ACC112 (cell line): ENCODE measurements around the gene STAT1.

Experiments
- H2AFZ ChIP-seq: fragments of 200-600 bp; sonication (generic); one replicate; pipeline ENCODE4 v1.6.0; 2017; ENCODE audit warnings: antibody characterized with exemption, low read length; ENCODE audit not compliant: unreplicated experiment
- H3K27ac ChIP-seq: fragments of 200-600 bp; sonication (generic); 2 replicates; pipeline ENCODE4 v1.5.1; 2014; ENCODE audit warnings: low read depth, mild to moderate bottlenecking, antibody characterized with exemption, low read length, moderate library complexity
- H3K27me3 ChIP-seq: fragments of 200-600 bp; sonication (generic); 2 replicates; pipeline ENCODE4 v1.6.1; 2014; ENCODE audit warnings: mild to moderate bottlenecking, antibody characterized with exemption, low read length, moderate library complexity, mixed read lengths; ENCODE audit not compliant: insufficient read depth
- H3K36me3 ChIP-seq: fragments of 200-600 bp; sonication (generic); 2 replicates; pipeline ENCODE4 v1.6.1; 2016; ENCODE audit warnings: mild to moderate bottlenecking, antibody characterized with exemption, low read length, moderate library complexity, mixed read lengths; ENCODE audit not compliant: insufficient read depth
- H3K4me1 ChIP-seq: fragments of 200-600 bp; sonication (generic); one replicate; pipeline ENCODE4 v1.6.1; 2016; ENCODE audit warnings: low read length, mixed read lengths; ENCODE audit not compliant: insufficient read depth, unreplicated experiment, control insufficient read depth
- H3K4me3 ChIP-seq: fragments of 200-600 bp; sonication (generic); 2 replicates; pipeline ENCODE4 v1.5.1; 2014; ENCODE audit warnings: mild to moderate bottlenecking, low read depth, low read length
- H3K79me2 ChIP-seq: fragments of 200-600 bp; sonication (generic); one replicate; pipeline ENCODE4 v1.6.0; 2016; ENCODE audit warnings: low read length; ENCODE audit not compliant: control insufficient read depth, unreplicated experiment, insufficient read depth

Gene STAT1

DNA sequence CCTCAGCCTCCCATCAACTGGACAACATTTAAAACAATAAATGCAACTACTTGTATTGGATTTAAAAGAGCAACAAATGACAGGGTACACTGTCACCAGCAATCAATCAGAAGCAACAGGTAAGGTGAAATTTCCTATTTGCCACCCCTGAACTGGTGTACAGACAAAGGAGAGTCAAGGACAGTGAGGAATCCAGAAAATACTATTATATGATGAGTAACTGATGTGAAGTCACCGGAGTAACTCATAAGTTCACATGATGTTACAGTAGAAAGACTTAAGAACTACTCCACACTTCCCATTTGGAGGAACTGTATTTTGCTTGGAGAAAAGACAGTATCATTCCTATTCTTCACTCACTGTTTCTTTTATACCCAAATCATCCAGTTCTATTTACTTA is 4.1 kb upstream of the STAT1 start:
- H3K27me3 ChIP-seq, result no peaks in the 10 kb centered on the region
- peaks cover 15% of the 10 kb centered on the region for H3K79me2 ChIP-seq
- 0 out of 2 replicates have a peak overlapping the region, but pooled peaks have one; percentile 96 for H3K27ac ChIP-seq
- peak overlapping the region; percentile 41; the same call in 1 of the 2 replicates for H3K4me3 ChIP-seq
- H2AFZ ChIP-seq, result peak overlapping the region; percentile 89
- peaks cover 4% of the 10 kb centered on the region; the same call in 1 of the 2 replicates for H3K36me3 ChIP-seq
- H3K4me1 ChIP-seq, result peaks cover 49% of the 10 kb centered on the region

DNA sequence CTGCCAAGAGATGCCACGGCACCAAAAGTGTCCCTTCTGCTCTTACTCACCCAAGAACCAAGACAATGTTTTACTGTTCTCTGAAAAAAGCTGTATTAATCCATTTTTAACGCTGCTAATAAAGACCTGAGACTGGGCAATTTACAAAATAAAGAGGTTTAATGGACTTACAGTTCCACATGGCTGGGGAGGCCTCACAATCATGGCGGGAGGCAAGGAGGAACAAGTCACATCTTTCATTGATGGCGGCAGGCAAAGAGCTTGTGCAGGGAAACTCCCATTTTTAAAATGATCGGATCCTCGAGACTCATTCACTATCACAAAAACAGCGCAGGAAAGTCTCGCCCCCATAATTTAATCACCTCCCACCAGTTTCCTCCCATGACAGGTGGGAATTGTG is 1.9 kb upstream of the STAT1 start:
- Histone ChIP-seq H3K27ac (no peak overlapping the region), H3K4me1 (peaks cover 41% of the 10 kb centered on the region), H3K4me3 (no peak overlapping the region), H2AFZ (no peak overlapping the region), H3K79me2 (peaks cover 32% of the 10 kb centered on the region), H3K27me3 (no peaks in the 10 kb centered on the region), H3K36me3 (peaks cover 21% of the 10 kb centered on the region)

DNA sequence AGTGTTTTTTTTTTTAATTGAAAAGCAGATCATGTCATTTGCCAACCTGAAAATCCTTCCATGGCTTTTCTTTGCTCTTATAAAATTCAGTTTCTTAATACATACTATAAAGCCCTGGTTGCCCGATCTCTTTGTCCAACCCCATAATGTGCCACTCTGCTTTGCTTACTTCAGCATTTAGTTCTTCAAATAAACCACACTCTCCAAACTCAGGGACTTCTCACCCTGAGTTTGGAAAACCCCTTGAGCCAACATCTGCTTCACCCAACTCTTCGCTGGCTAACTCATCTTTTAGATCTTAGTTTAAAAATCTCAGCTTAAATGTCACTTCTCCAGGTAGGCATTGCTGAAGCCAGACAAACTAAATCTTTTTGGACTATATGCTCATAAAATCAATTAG is 1.3 kb upstream of the STAT1 start:
- Histone ChIP-seq H3K4me1 (peaks cover 43% of the 10 kb centered on the region), H3K27ac (no peak overlapping the region), H3K4me3 (no peak overlapping the region), H3K79me2 (peaks cover 37% of the 10 kb centered on the region), H3K27me3 (no peaks in the 10 kb centered on the region), H3K36me3 (peaks cover 25% of the 10 kb centered on the region), H2AFZ (no peak overlapping the region)

DNA sequence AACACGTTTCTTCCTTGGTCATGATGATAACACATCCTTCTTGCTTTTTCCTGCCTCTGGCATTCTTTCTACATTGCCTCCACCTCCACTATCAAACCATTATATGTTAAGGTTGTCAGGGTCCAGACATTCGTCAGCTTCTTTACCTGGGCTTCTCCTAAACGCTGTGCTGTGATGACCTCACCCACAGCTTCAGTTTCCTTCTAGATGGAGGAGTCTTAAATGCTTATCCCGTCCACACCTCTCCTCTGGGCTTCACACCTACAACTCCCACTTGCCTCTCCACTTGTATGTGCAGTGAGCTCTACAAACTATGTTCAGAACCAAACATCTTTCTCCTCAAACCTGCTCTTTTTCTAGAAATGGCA is 666 bp upstream of the STAT1 start:
- peak overlapping the region; percentile 83 for H3K27ac ChIP-seq
- no peak overlapping the region for H2AFZ ChIP-seq
- H3K4me3 ChIP-seq, result peak overlapping the region; percentile 91
- no peaks in the 10 kb centered on the region for H3K27me3 ChIP-seq
- peaks cover 48% of the 10 kb centered on the region for H3K4me1 ChIP-seq
- H3K79me2 ChIP-seq, result peaks cover 43% of the 10 kb centered on the region
- peaks cover 31% of the 10 kb centered on the region for H3K36me3 ChIP-seq

DNA sequence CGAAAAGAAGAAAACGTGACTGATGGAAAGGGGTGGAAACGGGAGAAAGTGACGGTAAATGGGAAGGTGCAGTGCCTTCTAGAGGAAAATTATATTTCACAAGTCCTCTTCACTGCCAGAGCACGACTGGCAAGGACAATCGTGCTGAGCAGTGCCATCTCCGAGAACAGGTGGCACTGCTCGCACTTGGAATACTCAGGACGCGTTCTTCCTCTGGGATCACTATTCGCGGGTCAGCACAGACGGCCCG is 364 bp downstream of the STAT1 start:
- H2AFZ ChIP-seq, result no peak overlapping the region
- peak overlapping the region; percentile 64 for H3K27ac ChIP-seq
- H3K36me3 ChIP-seq, result peaks cover 41% of the 10 kb centered on the region
- H3K4me1 ChIP-seq, result peaks cover 41% of the 10 kb centered on the region
- no peaks in the 10 kb centered on the region for H3K27me3 ChIP-seq
- H3K4me3 ChIP-seq, result peak overlapping the region; percentile 91
- H3K79me2 ChIP-seq, result peaks cover 52% of the 10 kb centered on the region

DNA sequence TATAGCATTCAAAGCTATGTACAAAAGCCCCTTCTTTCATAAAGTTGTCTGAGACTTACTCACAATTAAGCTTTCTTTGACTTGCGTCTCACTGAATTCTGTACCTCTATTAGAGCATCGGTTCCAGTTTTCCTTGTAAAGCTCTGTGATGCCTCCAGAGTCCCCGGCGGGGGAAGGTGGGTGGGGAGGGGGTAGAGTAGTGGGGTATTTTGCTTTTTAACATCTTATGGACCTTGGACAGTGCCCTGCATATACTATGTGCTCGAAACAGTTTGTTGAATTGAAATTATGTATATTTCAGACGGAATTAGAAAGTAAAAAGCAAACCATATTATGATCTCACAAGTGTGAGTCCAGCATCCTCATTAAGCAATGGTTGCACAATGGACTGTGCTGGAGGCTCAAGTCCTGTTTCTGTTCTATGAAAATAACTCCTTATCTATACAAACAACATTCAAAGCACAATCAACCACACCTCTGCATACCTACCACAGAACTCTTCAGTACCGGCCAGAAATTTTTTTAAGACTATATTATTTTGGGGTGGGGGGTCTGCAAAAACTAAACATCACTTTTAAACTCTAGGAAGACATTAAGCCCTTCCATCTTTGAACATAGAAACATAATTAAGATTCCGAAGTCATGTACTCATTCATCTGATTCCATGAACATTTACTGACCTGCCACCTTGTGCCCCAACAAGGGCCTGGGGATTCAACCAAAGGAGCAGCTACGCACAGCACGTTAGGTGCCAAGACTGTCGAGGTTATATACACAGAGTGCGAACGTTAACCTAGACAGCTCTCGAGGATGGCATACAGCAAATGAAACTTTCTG is 908 bp downstream of the STAT1 start:
- H3K27ac ChIP-seq, result peak overlapping the region; percentile 64

DNA sequence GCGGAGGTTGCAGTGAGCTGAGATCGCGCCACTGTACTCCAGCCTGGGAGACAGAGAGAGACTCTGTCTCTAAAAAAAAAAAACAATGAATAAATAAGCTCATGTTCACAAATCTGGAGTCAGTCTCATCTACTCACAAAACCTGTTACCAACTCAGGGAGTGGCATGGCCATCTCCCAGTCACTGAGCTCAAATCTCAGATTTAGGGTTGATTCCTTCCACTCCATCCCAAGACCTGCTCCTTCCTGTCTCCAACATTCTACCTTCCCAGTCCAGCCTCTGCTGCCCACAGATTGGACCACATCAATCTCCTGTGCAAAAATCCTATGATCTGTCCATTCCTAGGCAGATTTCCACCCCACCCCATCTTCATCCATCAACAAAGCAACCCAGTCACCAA is 1.6 kb downstream of the STAT1 start:
- H3K27ac ChIP-seq, result peak overlapping the region; percentile 64
- peak overlapping the region; percentile 91 for H3K4me3 ChIP-seq
- peaks cover 54% of the 10 kb centered on the region for H3K36me3 ChIP-seq
- no peaks in the 10 kb centered on the region for H3K27me3 ChIP-seq
- H3K4me1 ChIP-seq, result peaks cover 40% of the 10 kb centered on the region
- no peak overlapping the region for H2AFZ ChIP-seq
- H3K79me2 ChIP-seq, result peaks cover 65% of the 10 kb centered on the region

More for the DNA sequence above, 908 bp downstream of the STAT1 start:
- H3K79me2 ChIP-seq, result peaks cover 58% of the 10 kb centered on the region
- H3K27me3 ChIP-seq, result no peaks in the 10 kb centered on the region
- H3K4me1 ChIP-seq, result peaks cover 40% of the 10 kb centered on the region
- H2AFZ ChIP-seq, result no peak overlapping the region
- peak overlapping the region; percentile 91 for H3K4me3 ChIP-seq
- H3K36me3 ChIP-seq, result peaks cover 47% of the 10 kb centered on the region

DNA sequence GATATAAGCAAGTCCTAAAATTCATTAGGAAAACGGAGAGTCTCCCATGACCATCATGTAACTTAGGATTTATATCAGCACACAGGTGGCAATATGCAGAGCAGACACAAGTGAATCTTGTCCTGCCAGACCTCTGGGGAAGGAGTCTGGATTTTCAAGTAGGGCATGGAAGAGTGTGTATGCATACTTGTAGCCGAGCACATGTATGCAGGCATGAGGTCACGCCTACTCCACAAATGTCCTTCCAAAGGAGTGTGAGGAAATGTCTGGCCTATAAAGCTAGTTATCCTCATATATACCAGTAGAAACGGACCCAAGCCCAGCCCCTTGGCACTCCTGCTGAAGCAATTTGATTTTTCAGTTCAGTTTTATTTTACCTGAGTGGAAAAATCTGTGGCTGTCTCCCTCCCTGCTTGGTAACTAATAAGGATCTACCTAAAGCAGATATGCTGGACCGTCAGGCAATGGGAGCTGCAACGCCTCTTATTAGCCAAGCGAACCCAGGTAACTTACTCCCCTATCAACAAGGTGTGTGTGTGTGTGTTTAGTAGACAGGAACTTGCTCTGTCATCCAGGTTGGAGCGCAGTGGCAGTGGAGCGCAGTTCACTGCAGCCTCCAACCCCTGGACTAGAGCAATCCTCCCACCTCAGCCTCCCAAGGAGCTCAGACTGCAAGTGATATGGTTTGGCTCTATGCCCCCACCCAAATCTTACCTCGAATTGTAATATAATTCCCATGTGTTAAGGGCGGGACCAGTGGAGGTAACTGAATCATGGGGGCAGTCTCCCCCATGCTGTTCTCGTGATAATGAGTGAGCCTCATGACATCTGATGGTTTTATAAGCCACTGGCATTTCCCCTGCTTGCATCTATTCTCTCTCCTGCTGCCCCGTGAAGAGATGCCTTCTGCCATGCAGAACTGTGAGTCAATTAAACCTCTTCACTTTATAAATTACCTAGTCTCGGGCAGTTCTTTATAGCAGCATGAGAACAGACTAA is 2.8 kb downstream of the STAT1 start:
- peaks cover 42% of the 10 kb centered on the region for H3K4me1 ChIP-seq
- H3K36me3 ChIP-seq, result peaks cover 65% of the 10 kb centered on the region
- peak overlapping the region; percentile 91 for H3K4me3 ChIP-seq
- H3K79me2 ChIP-seq, result peaks cover 76% of the 10 kb centered on the region
- H2AFZ ChIP-seq, result no peak overlapping the region
- H3K27me3 ChIP-seq, result no peaks in the 10 kb centered on the region
- no peak overlapping the region; the same call in 1 of the 2 replicates for H3K27ac ChIP-seq

DNA sequence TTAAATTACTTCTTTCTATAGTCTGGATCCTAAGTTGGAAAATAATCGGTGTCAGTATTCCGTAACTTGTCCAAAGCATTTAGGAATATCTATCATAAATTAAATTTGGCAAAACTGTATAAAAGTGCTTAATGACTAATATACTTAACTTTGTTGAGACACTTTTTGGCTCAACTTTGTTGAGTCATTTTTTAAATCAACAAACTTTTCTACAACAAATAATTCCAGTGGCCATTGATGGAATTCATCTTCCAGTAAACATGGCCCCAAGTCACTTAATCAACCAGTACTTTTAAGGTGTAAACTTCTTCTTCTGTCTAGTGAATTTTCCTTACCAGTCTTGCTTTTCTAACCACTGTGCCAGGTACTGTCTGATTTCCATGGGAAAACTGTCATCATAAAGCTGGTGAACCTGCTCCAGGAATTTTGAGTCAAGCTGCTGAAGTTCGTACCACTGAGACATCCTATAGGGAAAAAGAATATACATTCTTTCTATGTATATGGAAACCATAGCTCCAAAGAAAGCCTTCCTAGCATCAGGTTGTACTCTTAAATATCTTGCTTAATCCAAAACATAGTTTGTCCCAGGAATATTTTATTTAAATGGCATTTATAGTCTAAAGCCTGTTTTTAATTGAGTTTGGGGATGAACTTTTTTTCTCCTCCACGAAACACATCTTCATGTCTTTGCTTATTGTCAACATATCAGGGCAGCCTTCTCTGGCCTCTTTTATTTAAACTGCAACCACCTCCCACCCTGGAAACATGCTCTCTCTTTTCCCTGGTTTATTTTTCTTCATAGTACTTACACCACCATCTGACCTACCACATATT is 4.2 kb downstream of the STAT1 start:
- Histone ChIP-seq H2AFZ (no peak overlapping the region), H3K36me3 (peaks cover 80% of the 10 kb centered on the region), H3K27ac (peak overlapping the region; percentile 23; the same call in 1 of the 2 replicates), H3K27me3 (no peaks in the 10 kb centered on the region), H3K4me3 (peak overlapping the region; percentile 91), H3K4me1 (peaks cover 38% of the 10 kb centered on the region), H3K79me2 (peaks cover 89% of the 10 kb centered on the region)

DNA sequence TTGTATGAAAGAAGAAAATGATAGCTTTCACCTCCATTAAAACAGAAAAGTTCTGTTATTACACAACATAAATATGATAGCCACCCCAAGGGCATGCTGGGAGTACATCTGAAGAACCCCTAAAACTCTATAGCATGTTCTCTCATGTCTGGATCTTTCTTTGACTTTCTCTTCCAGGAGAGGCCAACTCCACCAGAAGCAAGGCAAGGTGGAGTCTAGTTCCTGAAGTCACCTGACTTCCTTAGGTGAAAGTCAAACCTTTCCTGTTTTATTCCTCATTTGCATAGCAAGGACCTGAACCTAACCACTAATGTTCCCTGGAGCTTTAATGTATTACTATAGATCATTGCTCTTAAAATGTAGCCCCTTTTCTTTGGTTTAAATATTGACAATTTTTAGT is 5.7 kb downstream of the STAT1 start:
- H3K4me1 ChIP-seq, result peaks cover 35% of the 10 kb centered on the region
- no peaks in the 10 kb centered on the region for H3K27me3 ChIP-seq
- H3K4me3 ChIP-seq, result no peak overlapping the region
- H2AFZ ChIP-seq, result no peak overlapping the region
- no peak overlapping the region for H3K27ac ChIP-seq
- H3K36me3 ChIP-seq, result peaks cover 92% of the 10 kb centered on the region
- H3K79me2 ChIP-seq, result peaks cover 94% of the 10 kb centered on the region
